T-cell (primary cell): ENCODE measurements around the gene RPS27L. TPM values are rescaled to one million over a fixed set of nuclear protein-coding genes. Genes with fewer than 3 reads are reported as not detected.
A peak's percentile ranks its signal among the peaks of the same experiment; 100 is the strongest.

ENCODE experiments used
- ATAC-seq, 4 experiments: fragments of 200-7000 bp in 3 of 4; fragments of 150-1000 bp in 1 of 4; cut with Tn5 transposase; replicated peaks in 1 of 4; 1 replicate in 3 of 4; 2 replicates in 1 of 4; pipeline ENCODE4 v1.10.0; 2021; ENCODE audit warnings: moderate library complexity in 3 of 4, mild to moderate bottlenecking in 2 of 4, moderate number of reproducible peaks in 1 of 4
- CTCF ChIA-PET, 2 donors: fragments of 300-600 bp; sonication (Branson Sonifier 250); formaldehyde crosslinking; loops; one replicate each; lab custom pipeline; 2022; ENCODE audit warnings: antibody characterized with exemption in 2 of 2; lab: Charles Lee
- POLR2A ChIA-PET, 2 donors: fragments of 300-600 bp; sonication (Branson Sonifier 250); formaldehyde crosslinking; loops; one replicate each; lab custom pipeline; 2022; ENCODE audit warnings: antibody characterized with exemption in 2 of 2; lab: Charles Lee
- DNase-seq, 35 experiments: peaks; one replicate each; pipeline versions ENCODE4 v3.0.0 to v3.0.0-alpha.2; 2013 to 2023
- H3K27ac ChIP-seq: one replicate; pipeline ENCODE4 v1.5.1; 2013; ENCODE audit warnings: low read length
- H3K27me3 ChIP-seq, 2 experiments: replicated peaks in 1 of 2; 1 replicate in 1 of 2; 2 replicates in 1 of 2; pipeline versions ENCODE4 v1.6.1 to v1.7.0; 2013; ENCODE audit warnings: low read length in 1 of 2, mixed read lengths in 1 of 2; ENCODE audit not compliant: control insufficient read depth in 2 of 2, insufficient read depth in 2 of 2; ENCODE audit errors: extremely low read depth in 1 of 2
- H3K36me3 ChIP-seq, 2 donors: 1 replicate in 1 of 2; 2 replicates in 1 of 2; pipeline versions ENCODE4 v1.6.1 to v1.7.0; 2013; ENCODE audit warnings: low read length in 1 of 2; ENCODE audit not compliant: control insufficient read depth in 2 of 2, insufficient read depth in 1 of 2; ENCODE audit errors: extremely low read depth in 1 of 2
- H3K4me1 ChIP-seq, 2 experiments: 1 replicate in 1 of 2; 2 replicates in 1 of 2; pipeline versions ENCODE4 v1.6.1 to v1.7.0; 2013; ENCODE audit warnings: low read length in 2 of 2, mixed read lengths in 1 of 2; ENCODE audit not compliant: insufficient read depth in 2 of 2, control insufficient read depth in 1 of 2; ENCODE audit errors: extremely low read depth in 1 of 2
- H3K4me3 ChIP-seq, 2 donors: 1 replicate in 1 of 2; 2 replicates in 1 of 2; pipeline versions ENCODE4 v1.5.1 to v1.7.0; 2013; ENCODE audit warnings: mild to moderate bottlenecking in 2 of 2, low read length in 1 of 2, moderate library complexity in 1 of 2; ENCODE audit not compliant: control insufficient read depth in 1 of 2; ENCODE audit errors: extremely low read depth in 1 of 2
- H3K9me3 ChIP-seq: 2 replicates; pipeline ENCODE4 v1.7.0; 2013
- H3K27ac Mint-ChIP-seq, 2 donors: one replicate each; pipeline ENCODE4 v1.8.0; 2020 to 2021; ENCODE audit warnings: mild to moderate bottlenecking in 2 of 2, mixed read lengths in 2 of 2
- H3K27me3 Mint-ChIP-seq, 2 donors: one replicate each; pipeline ENCODE4 v1.8.0; 2021 to 2022; ENCODE audit warnings: mixed read lengths in 2 of 2
- H3K36me3 Mint-ChIP-seq: one replicate; pipeline ENCODE4 v1.8.0; 2021; ENCODE audit warnings: mixed read lengths
- H3K4me1 Mint-ChIP-seq, 3 donors: one replicate each; pipeline ENCODE4 v1.8.0; 2020 to 2022; ENCODE audit warnings: mixed read lengths in 3 of 3, mild to moderate bottlenecking in 1 of 3
- H3K4me3 Mint-ChIP-seq, 3 donors: one replicate each; pipeline ENCODE4 v1.8.0; 2020 to 2022; ENCODE audit warnings: mild to moderate bottlenecking in 3 of 3, mixed read lengths in 3 of 3, moderate library complexity in 3 of 3
- H3K9me3 Mint-ChIP-seq, 3 donors: one replicate each; pipeline ENCODE4 v1.8.0; 2020 to 2022; ENCODE audit warnings: mixed read lengths in 3 of 3
- WGBS: methylation state at CpG from one replicate; pipeline ENCODE4 v1.1.5; 2013; ENCODE audit warnings: missing lambda C conversion rate; ENCODE audit not compliant: insufficient coverage; 5-methylcytosine and 5-hydroxymethylcytosine counted together
- total RNA-seq, 35 experiments: library from RNA in 6 of 35; stranded (reverse) in 6 of 35; fragments of 120-200 nt in 1 of 35; gene quantifications; one replicate each; pipeline versions ENCODE4 v1.2.1 to v1.2.4 and lab custom pipeline; 2013 to 2026

RPS27L gene
- total RNA-seq, 5 donors from 2014 or later (not counting 1 experiment from before 2014, with no cell fraction given) = 48.3 to 123 (median 106) TPM

DNA sequence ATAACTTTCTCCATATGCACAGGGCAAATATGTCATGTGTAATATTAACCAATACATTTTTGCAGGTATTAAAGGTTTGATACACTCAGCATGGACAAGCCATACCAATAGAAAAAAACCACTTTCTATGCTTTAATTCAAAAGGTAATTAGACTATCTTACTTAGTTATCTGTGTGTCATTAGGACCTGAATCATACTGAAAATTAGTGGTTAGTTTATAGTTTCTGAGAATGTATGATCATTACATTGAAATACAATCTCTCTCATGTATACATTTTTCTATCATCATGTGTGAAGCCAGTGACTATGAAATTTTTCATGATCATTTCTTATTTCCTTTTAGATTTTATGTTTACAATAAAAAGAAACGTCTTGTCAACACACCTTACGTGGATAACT lies 16.3 kb downstream of the RPS27L start:
- H3K4me1 Mint-ChIP-seq = peaks cover 4 to 11% (median 6%) of the 10 kb centered on the region in 3 donors
- no peak for ATAC-seq
- DNase-seq = no peak

DNA sequence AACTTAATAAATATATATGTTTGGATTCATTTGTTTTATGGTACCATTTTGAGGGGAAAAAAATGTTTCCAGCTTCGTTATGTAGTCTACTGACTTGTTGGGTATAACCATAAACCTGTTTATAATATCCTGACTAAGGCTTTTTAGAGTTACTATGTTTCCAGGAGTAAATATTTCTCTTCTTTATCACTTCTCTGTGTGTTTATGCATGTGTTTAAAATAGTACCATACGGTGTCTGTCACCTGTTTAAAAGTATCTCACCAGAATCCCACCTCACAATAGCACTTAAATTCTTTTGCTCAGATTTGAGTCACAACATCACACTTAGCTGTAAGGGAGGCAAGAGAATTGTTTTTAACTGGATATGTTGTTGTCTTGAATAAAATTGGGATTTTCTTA lies 20.5 kb downstream of the RPS27L start:
- ChIA-PET POLR2A (no interaction called here), CTCF (interaction anchor here in 1 of 2 donors (0.7 kb wide), 1 partner anchor 89 kb away, joined by 3 read pairs; no protein-coding TSS in a partner anchor)
- DNase-seq (no peak), ATAC-seq (no peak)
- H3K4me1 Mint-ChIP-seq = peaks cover 0 to 12% (median 11%) of the 10 kb centered on the region in 3 donors
- H3K4me1 ChIP-seq = no peaks in the 10 kb centered on the region
- H3K36me3 Mint-ChIP-seq = peaks cover 18% of the 10 kb centered on the region
- no peak overlapping the region for H3K4me3 Mint-ChIP-seq
- H3K27ac Mint-ChIP-seq = no peak overlapping the region
- H3K27ac ChIP-seq = no peak overlapping the region
- WGBS = no CpG with 5 or more reads among the region's 2 CpGs
- H3K9me3 Mint-ChIP-seq = no peaks in the 10 kb centered on the region
- no peak overlapping the region for H3K4me3 ChIP-seq
- H3K36me3 ChIP-seq = peaks cover 0 to 3% of the 10 kb centered on the region in 2 donors
- no peaks in the 10 kb centered on the region for H3K27me3 Mint-ChIP-seq
- no peaks in the 10 kb centered on the region for H3K27me3 ChIP-seq
- H3K9me3 ChIP-seq = no peaks in the 10 kb centered on the region

More for the DNA sequence above, 16.3 kb downstream of the RPS27L start:
- H3K36me3 ChIP-seq = peaks cover 0 to 2% of the 10 kb centered on the region in 2 donors
- H3K27ac Mint-ChIP-seq = no peak overlapping the region
- H3K27me3 ChIP-seq = no peaks in the 10 kb centered on the region
- H3K27me3 Mint-ChIP-seq = no peaks in the 10 kb centered on the region
- H3K9me3 Mint-ChIP-seq = no peaks in the 10 kb centered on the region
- H3K27ac ChIP-seq = no peak overlapping the region
- POLR2A ChIA-PET = no interaction called here
- H3K4me1 ChIP-seq = no peaks in the 10 kb centered on the region
- peaks cover 31% of the 10 kb centered on the region for H3K36me3 Mint-ChIP-seq
- no peak overlapping the region for H3K4me3 Mint-ChIP-seq
- H3K4me3 ChIP-seq = no peak overlapping the region
- CTCF ChIA-PET = no interaction called here
- WGBS = no CpG with 5 or more reads among the region's 2 CpGs
- no peaks in the 10 kb centered on the region for H3K9me3 ChIP-seq

DNA sequence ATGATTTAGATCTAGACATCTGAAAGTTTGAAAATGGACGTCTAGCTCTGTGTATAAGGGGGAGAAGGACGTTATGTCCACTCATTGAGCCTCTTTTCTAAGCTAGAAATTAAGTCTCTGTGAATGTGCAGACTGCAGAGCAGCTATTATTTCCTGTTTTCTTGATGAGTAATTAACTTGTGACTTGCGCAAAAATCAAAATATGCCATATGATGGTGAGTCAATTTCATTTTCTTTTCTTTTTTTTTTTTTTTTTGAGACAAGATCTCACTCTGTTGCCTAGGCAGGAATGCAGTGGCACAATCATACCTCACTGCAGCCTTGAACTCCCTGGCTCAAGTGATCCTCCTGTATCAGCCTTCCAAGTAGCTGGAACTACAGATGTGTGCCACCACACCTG lies 21.5 kb downstream of the RPS27L start:
- ChIA-PET CTCF (interaction anchor here in 1 of 2 donors (0.7 kb wide), 1 partner anchor 88 kb away, joined by 3 read pairs; no protein-coding TSS in a partner anchor), POLR2A (interaction anchor here in 1 of 2 donors (0.6 kb wide), 1 partner anchor 21 kb away, joined by 3 read pairs; no protein-coding TSS in a partner anchor)
- peaks cover 0 to 3% of the 10 kb centered on the region in 2 donors for H3K36me3 ChIP-seq
- no peaks in the 10 kb centered on the region for H3K27me3 Mint-ChIP-seq
- no peaks in the 10 kb centered on the region for H3K4me1 ChIP-seq
- no peaks in the 10 kb centered on the region for H3K9me3 Mint-ChIP-seq
- H3K4me3 Mint-ChIP-seq = no peak overlapping the region
- DNase-seq = no peak
- ATAC-seq = peak in 2 of 4 experiments; percentile 29 to 34
- peak overlapping the region in 1 of 2 donors; percentile 16 for H3K27ac Mint-ChIP-seq
- 90% methylated on average over 2 of the region's 3 CpGs for WGBS
- no peaks in the 10 kb centered on the region for H3K27me3 ChIP-seq
- H3K4me1 Mint-ChIP-seq = peaks cover 0 to 12% (median 11%) of the 10 kb centered on the region in 3 donors
- H3K36me3 Mint-ChIP-seq = peaks cover 18% of the 10 kb centered on the region
- H3K27ac ChIP-seq = no peak overlapping the region
- no peaks in the 10 kb centered on the region for H3K9me3 ChIP-seq
- no peak overlapping the region for H3K4me3 ChIP-seq

DNA sequence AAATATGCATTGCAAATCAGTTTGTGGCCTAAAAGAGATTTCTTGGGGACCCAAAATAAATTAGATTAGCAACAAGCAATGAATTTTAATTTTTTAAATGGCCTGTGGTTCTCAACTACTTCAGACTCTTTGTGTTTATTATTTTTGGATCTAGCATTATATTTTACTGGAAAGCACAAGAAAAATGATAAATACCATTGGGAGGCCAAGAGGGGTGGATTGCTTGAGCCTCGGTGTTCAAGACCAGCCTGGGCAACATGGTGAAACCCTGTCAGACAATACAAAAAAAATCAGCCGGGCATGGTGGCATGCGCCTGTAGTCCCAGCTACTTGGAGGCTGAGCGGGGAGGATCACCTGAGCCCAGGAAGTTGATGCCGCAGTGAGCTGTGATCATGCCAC lies 22.0 kb downstream of the RPS27L start:
- H3K27me3 ChIP-seq = no peaks in the 10 kb centered on the region
- peaks cover 22% of the 10 kb centered on the region for H3K36me3 Mint-ChIP-seq
- no peaks in the 10 kb centered on the region for H3K27me3 Mint-ChIP-seq
- no peak overlapping the region for H3K4me3 Mint-ChIP-seq
- peaks cover 0 to 12% (median 11%) of the 10 kb centered on the region in 3 donors for H3K4me1 Mint-ChIP-seq
- H3K36me3 ChIP-seq = peaks cover 0 to 3% of the 10 kb centered on the region in 2 donors
- H3K9me3 ChIP-seq = no peaks in the 10 kb centered on the region
- ATAC-seq (no peak), DNase-seq (no peak)
- peak overlapping the region in 1 of 2 donors; percentile 19 for H3K27ac Mint-ChIP-seq
- no peaks in the 10 kb centered on the region for H3K9me3 Mint-ChIP-seq
- WGBS = 98% methylated on average over 4 of the region's 5 CpGs
- H3K4me1 ChIP-seq = no peaks in the 10 kb centered on the region
- ChIA-PET POLR2A (interaction anchor here in 1 of 2 donors (0.6 kb wide), 1 partner anchor 20 kb away, joined by 3 read pairs; no protein-coding TSS in a partner anchor), CTCF (no interaction called here)
- H3K27ac ChIP-seq = no peak overlapping the region
- no peak overlapping the region for H3K4me3 ChIP-seq

DNA sequence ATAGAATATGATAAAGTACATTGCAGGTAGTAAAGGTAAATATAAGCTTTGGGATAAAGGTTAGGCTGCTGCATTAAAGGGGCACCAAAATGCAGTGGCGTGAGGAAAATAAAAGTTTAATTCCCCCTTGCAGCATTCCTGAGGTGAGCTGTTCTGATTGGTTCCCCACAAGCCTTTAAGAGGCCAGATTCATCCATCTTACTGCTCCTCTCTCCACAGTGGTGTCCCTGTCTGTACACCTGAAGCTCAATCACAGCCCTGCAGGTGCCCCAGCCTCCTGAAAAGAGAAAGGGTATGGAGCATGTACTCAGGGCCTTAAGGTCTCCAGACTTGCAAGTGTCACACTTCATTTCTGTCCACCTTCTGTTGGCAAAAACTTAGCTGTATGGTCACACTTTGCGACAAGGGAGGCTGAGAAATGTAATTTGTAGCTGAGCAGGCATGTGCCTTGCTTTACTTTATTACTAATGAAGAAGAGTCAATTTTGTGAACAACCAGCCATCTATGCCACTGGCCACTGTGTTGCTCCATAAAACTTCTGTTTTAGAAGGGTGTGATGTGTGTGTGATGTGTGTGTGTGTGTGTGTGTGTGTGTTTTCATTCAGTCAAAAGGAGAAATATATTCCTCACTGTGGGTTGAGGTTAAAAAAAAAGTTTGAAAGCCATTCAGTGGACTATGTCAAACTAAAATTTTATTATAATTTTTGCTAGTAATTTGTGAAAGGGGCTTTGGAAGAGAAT lies 22.9 kb downstream of the RPS27L start:
- ChIA-PET CTCF (interaction anchor here in 1 of 2 donors (0.6 kb wide), 2 partner anchors 87 to 313 kb away, joined by 3 to 4 read pairs; no protein-coding TSS in a partner anchor), POLR2A (no interaction called here)
- H3K27me3 Mint-ChIP-seq = no peaks in the 10 kb centered on the region
- no peak overlapping the region for H3K27ac Mint-ChIP-seq
- H3K36me3 Mint-ChIP-seq = peaks cover 25% of the 10 kb centered on the region
- H3K9me3 ChIP-seq = no peaks in the 10 kb centered on the region
- no peaks in the 10 kb centered on the region for H3K27me3 ChIP-seq
- no peak overlapping the region for H3K4me3 Mint-ChIP-seq
- peaks cover 0 to 12% (median 11%) of the 10 kb centered on the region in 3 donors for H3K4me1 Mint-ChIP-seq
- WGBS = no CpG with 5 or more reads among the region's 2 CpGs
- DNase-seq (no peak), ATAC-seq (no peak)
- H3K4me1 ChIP-seq = no peaks in the 10 kb centered on the region
- H3K36me3 ChIP-seq = peaks cover 0 to 6% of the 10 kb centered on the region in 2 donors
- no peak overlapping the region for H3K27ac ChIP-seq
- no peaks in the 10 kb centered on the region for H3K9me3 Mint-ChIP-seq
- H3K4me3 ChIP-seq = no peak overlapping the region

DNA sequence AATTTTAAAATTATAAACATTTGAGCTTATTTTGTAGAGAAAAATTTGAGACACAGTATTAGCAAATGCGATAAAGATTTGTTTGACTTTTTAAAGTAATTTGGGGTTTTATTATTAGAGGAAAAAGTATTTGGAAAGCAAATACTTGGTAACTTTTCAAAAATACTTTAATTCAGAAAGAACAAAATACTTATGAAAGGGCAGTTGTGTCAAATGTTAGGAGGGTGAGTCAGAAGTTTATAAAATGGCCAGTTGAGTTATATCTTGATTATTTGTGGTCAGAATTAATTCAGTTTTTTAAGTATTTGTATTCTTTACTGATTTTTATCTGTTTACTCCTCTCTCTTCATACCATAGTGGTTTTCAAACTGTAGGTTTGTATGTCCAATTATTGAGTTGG lies 23.5 kb downstream of the RPS27L start:
- ChIA-PET CTCF (interaction anchor here in 1 of 2 donors (0.5 to 0.6 kb wide), 3 partner anchors 86 to 313 kb away, joined by 3 to 4 read pairs (median 3); no protein-coding TSS in a partner anchor), POLR2A (no interaction called here)
- peaks cover 30% of the 10 kb centered on the region for H3K36me3 Mint-ChIP-seq
- H3K36me3 ChIP-seq = peaks cover 0 to 6% of the 10 kb centered on the region in 2 donors
- H3K27me3 ChIP-seq = no peaks in the 10 kb centered on the region
- H3K27ac Mint-ChIP-seq = no peak overlapping the region
- no peak for ATAC-seq
- H3K4me3 Mint-ChIP-seq = no peak overlapping the region
- H3K4me1 Mint-ChIP-seq = peaks cover 0 to 12% (median 11%) of the 10 kb centered on the region in 3 donors
- H3K27me3 Mint-ChIP-seq = no peaks in the 10 kb centered on the region
- H3K4me3 ChIP-seq = no peak overlapping the region
- no CpG with 5 or more reads among the region's 1 CpG for WGBS
- no peak overlapping the region for H3K27ac ChIP-seq
- no peaks in the 10 kb centered on the region for H3K4me1 ChIP-seq
- DNase-seq = no peak
- H3K9me3 Mint-ChIP-seq = no peaks in the 10 kb centered on the region
- no peaks in the 10 kb centered on the region for H3K9me3 ChIP-seq
